Activated T-helper 1 cell treated with Interleukin-2 at 50 U/mL for 16 hours (primary cell): Measurements from ENCODE around the gene EGFL7.

Experiments
- DNase-seq: peaks from one replicate; pipeline ENCODE4 v3.0.0-alpha.2; 2020; ENCODE audit warnings: low read depth

EGFL7 gene

DNA sequence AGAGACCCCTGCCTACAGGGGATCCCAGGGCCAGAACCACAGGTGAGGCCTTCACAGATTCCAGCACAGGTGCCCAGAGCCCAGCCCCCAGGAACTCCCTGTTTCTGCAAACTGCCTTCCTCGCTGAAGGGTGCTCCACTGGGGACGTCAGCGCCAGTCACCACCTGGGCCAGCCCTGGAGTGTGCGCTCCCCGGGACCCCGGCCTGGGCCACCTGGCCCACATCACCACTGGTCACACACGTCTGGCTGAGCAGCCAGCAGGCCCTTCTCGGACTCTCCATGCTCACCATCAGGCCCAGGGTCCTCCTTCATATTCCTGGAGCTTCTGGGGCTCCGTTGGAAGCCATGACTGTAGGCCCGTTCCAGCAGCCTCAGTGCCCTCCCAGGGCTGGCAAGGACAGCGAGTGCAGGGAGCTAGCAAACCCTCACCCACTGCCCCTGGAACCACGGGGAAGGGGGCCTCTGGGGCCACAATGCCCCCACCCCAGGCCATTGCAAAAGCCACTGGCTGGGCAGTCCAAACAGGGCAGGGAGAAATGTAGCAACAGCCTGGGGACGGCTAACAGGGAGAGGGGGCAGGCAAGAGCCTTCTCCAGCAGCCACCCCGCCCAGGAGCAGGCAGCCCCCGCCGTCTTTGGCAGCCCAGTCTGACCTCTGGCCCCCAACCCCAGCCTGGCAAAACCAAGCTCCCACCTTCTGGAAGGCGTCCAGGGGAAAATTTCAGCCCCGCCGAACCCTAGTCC lies 23.2 kb downstream of the EGFL7 start:
- DNase-seq = no peak

DNA sequence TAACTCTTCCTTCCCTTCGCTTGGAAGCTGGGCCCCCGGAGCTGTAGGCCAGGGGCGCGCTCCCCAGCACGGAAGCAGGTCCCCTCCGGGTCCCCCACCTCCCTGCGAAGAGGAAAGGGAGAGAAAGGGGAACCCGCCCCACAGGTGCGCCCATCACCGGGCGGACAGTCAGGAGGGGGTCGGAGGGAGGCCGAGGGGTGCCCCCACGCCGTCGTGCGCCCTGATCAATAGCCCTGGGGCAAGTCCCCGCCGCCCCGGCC lies 23.7 kb downstream of the EGFL7 start:
- no peak for DNase-seq

DNA sequence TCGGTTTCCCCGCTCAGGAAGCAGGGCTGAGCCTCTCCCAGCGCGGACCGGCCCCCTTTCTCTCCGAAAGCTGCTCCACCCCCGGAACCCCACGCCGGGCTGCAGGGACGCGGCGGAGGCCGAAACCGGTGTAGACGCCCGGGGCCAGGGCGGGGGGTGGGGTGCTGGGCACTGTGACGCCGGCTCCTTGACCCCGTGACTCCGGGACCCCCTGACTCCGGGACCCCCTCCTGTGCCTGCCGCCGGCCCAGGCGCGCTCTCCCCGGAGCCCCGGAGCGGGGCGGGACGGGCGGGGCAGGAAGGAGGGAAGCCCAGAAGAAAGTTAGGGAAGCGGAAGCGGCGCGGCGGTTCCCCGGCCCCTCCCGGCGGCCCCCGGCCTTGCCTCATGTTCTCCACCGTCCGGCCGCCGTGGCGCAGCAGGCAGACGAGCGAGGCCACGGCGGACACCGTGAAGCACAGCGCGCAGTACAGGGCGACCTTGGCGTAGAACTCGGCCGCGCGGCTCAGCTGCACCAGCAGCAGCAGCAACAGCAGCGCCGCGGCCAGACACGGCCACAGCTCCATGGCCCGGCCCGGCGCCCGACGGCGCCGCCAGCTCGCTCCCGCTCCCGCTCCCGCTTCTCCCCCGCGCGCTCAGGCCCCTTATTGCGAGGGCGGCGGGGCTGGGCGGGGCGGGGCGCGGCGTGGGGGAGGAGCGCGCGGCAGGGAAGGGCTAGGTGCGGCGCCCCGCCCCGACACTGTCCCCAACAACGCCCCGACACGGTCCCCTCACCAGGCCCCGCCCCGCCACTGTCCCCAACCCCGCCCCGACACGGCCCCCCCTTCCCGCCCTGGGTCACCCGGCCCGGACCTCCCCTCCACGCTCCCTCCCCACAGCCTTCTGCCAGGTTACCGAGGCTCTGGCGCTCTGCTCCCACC lies 24.3 kb downstream of the EGFL7 start, which contains the start of gene AGPAT2:
Gene AGPAT2 (minus strand): TSS at position 664 of the 918 bp plus-strand sequence. CDS start 100 bp downstream, at position 564.
- DNase-seq = peak; percentile 37

DNA sequence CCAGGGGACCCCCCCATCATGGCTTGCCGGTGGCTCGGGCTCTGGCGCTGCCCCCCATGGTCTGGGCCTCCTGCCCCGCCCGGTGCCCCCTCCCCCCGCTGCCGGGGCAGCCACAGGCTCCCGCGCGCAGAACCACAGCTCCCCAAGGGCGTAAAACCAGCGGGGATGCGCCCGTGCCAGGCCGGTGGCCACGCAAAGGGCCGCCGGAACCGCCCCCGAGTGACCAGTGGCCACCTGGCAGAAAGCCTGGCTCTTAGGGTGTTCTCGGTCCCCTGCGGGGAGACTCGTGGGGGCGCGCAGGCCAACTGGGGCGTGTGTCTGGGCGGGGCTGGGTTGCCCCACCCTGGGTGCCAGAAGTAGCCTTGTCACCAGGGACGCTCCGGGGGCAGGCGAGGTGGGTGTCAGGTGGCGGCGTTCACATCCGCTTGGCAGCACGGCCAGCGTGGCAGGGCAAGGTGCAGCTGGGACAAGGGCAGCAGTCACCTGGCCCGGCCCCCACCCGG lies 25.1 kb downstream of the EGFL7 start:
- DNase-seq = no peak

DNA sequence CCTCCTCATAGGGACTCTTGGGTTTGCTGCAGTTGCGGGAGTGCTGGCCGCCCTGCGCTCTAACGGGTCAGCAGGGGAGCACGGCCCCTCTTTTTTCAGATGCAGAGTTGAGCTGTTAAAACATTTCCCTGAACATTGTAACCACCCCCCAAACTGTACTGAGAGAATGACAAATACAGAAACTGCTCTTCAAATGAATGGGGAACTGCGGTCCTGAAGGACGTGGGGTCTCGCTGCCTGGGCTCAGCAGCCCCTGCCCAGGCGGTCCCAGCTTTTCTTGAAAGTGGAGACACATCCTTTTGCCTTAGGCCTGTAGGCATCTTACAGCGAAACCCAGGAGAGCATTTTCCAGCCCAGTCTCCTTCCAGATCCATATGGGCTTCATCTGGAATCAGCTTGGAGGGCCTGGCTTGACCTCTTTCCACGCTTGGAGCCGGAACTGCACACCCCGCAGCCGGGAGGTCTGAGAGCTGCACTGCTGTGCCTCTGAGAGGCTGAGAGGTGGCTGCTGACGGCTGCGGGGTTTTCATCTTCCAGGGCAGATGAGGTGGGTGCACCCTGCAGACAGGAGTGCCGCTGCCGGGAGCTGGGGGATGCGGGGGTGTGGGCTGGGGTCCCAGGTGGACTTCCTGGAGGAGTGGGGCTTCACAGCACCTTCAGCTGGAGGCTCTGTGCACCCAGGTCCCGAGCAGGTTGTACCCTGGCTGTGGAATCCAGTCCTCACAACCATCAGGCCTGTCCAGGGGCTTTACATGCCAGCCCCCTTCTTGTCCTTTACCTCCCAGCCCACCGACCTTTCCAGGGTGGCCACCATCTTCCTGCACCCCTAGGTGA lies 25.8 kb downstream of the EGFL7 start:
- DNase-seq = no peak

DNA sequence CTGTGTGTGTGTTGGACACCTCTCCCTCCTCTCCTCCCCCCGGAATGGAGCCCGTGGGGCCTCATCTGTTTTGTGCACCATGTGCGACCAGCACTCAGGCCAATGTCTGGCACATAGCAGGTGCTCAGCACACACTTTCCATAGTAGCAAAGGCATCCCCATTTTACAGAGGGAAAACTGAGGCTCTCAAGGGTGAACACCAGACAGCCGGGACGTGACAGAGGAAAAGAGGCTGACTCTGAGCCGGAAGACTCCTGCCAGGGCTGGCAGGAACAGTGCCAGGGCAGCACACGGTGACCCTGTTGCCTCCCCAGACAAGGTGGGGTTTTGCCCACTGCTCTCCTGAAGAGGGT lies 26.4 kb downstream of the EGFL7 start:
- DNase-seq = no peak

DNA sequence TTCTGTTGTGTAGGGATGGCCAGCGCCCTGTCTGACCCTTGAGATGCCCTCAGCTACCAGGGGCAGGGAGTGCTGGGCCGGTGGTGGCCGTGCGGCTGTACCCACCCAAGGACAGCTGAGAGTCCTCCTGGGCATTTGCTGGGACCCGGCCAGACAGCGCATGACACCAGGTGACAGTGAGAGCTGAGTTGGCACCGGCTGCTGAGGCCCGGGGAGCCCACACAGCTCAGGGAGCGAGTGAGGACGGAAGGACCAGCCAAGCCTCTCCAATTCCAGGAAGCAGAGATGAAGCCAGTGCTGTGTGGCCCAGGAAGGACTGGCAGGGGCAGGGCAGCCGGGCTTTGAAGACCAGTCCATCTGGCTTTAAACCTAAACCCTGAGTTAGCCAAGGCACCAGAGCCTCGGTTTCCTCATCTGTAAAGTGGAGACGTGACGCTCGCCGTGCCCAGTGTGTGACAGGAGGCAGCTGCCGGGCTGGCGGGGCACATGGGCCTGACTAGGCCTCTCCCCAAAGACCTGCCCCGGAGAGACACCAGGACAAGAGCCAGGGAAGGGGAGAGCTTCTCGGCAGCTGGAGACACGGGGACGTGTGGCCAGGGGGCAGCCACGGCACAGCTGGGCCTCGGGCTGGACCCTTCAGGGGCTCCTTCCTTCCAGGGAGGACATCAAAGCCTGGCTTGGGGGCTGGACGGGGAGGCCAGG lies 27.5 kb downstream of the EGFL7 start:
- no peak for DNase-seq

DNA sequence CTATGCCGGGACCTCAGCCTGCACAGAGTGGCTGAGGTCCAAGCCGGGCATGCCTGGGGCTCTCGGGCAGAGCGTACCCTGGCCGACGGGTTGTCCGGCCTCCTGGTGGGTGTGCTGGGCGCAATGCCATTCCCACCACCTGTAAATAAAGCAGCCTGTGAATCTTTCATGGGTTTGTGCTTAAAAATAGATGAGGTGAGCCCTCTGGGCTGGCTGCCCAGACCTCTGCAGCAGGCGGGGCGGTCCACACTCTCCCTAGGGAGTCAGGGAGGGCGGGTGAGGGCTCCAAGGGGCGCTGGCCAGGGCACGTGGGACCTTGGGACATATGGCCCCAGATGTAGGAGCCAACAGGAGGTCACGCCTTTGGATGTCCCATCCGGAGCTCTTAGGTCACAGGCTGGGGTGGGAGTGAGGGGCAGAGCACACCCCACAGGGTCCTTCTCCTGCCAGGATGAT lies 28.1 kb downstream of the EGFL7 start:
- no peak for DNase-seq

DNA sequence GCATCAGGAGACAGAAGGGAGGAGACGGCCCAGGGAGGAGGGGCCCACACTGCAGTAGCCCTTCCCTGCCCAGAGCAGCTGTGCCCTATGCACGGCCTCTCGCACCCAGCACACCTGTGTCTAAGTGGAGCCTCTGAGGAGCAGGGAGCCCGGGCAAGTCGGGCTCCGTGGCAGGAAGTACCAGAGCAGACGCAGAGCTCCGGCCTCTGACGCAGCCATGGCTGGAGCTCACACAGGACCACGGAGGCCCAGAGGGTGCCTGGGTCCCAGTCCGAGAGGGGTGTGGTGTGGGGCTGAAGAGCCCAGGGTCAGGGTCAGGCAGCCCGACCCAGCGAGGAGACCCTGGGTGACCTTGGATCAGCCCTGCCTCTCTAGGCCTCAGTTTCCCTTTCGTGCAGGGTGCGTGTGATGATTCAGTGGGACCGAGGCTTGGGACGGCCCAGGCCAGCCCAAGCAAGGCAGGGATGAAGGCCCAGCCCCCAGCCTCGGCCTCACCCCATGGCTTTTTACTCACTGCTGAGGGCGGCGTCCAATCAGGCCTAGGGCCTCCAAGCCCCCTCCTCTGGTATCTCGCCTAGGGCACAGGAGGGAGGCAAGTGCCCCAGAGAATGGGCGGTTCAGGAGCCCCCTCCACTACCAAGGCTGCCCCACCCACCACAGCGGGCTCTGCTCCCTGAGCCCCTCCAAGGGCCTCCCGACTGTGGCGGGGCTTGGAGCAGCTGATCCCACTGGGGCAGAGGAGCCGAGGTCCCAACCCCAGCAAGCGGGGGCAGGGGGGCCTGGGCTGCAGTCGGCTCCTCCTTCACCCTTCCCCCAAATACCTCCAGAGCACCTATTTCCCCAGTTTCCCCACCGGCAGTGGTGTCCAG lies 28.8 kb downstream of the EGFL7 start:
- DNase-seq = no peak

DNA sequence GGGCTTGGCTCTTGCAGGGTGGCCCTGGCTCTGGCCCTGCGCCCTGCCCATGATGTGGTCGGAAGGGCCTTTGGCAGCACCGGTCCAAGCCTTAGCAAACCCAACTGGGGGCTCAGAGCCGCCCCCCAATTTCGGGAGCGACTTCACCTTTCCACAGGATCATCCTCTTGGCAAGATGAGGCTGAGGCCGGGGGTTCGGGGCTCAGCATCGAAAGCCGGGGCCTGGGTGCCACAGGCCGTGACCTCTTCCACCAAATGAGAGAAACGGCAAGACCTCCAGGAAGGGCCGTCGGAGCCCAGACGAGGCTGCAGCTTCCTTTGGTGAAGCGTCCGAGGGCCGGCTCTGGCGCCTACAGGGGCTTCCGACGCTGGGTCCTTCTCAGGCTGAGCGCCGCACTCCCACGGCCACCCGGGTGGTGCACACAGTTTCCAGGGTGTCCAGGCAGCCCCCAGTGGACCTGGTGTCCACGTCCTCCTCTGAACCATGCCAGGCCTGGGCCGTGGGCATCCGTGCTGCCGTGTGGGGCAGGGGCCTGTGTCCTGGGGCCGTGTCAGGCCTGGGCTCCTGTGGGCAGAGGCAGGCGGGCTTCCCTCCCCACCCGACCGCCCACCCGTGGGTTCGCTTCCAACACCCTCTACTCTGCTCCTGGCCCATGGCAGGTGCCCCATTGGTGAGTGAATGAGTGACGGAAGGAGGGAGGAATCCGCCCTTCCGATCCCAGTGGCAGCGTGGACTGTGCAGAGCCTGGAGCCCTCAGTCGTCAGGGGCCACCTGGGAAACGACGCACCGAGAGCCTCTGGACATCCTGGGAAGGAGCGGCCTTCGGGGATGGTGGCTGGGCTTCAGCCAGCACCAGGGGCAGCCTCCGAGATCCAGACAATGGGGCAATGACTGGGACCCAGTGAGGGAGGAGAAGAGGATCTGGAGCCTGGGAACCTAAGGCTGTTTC lies 29.7 kb downstream of the EGFL7 start:
- DNase-seq = no peak

DNA sequence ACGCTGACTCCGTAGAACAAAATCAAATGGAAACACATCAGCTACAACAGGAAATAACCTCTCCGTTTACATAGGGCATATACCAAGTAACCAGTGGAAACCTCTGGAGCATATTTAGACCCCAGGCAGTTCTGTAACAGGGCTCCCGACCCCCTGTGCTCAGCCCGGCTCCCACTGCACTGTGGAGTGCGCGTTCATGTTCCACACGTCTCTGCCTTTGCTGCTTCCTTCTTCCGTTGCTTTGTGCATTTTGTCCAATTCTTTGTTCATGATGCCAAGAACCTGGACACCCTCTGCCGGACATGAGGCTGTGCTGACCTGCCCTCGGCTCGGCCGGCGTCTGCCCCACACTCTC lies 30.4 kb downstream of the EGFL7 start:
- DNase-seq = no peak

DNA sequence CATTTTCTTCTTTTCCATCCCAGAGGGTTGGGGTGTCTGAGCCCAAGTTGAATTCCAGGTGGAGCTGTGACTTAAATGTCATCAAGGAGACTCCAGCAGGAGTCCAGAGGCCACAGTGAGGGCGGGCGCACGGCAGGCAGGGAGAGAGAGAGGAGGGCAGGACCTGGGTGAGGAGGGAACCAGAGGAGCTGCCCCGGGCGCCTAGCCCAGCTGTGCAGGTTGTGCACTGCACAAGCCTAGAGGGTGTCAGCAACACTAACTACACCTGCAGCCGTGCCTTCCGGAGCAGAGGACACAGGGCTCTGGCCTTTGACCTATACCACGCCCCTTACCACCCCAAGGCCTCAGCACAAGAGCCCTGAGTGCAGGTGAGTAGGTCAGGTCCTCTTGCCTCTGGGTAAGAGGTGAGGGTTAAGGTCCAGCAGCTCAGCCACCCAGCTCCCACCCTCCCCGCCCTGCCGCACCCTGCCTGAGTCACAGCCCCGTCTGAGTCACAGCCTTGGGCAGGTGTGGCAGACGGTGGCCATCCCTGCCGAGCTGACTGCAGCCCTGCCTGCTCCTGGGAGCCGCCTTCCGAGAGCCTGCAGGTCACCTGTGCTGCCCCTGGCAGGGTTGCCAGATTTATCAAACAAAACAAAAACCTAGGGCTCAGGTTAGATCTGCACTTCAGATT lies 30.9 kb downstream of the EGFL7 start:
- no peak for DNase-seq

DNA sequence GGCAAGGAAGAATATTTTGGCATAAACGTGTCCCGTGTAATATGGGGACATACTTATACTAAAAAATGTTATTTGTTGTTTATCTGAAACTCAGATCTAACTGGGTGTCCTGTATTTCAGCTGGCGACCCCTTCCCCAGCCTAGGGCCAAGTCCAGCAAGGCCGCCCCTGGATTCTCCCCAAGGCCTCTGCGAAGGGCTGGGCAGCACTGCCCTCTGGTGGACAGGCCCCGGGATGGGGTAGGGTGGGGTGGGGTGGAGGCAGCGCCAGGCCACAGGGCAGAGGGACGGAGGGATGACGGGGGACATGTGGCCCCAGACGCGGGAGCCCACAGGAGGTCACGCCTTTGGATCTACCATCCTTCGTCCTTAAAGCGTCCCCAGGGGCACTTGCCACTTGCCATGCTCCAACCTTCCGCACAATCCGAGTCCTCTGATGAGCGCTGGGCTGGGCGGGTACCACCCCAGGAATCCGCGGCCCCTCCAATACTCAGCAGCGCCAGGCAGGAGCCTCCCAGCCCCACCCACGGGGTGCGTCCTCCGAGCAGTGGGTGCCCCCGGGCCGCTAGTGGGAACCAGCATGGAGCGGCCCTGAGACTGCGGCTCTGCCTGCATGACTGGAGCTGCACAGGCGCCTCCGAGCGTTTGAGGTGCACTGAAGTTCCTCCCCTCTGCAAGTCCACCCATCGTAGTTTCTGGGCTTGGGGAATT lies 31.6 kb downstream of the EGFL7 start:
- DNase-seq = no peak

DNA sequence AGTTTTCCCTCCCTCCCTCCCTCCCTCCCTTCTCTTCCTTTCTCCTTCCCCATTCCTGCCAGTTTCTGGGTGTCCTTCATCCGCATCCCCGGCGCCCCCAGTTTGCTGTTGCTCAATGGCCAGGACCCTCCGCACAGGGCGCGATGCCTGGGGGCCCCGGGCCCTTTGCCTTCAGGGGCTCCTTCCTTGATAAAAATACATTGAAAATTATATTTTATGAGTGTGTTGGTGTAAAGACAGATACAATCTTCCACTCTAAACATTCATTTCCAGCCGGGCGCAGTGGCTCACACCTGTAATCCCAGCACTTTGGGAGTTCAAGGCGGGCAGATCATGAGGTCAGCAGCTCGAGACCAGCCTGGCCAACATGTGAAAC lies 32.1 kb downstream of the EGFL7 start:
- DNase-seq = no peak

DNA sequence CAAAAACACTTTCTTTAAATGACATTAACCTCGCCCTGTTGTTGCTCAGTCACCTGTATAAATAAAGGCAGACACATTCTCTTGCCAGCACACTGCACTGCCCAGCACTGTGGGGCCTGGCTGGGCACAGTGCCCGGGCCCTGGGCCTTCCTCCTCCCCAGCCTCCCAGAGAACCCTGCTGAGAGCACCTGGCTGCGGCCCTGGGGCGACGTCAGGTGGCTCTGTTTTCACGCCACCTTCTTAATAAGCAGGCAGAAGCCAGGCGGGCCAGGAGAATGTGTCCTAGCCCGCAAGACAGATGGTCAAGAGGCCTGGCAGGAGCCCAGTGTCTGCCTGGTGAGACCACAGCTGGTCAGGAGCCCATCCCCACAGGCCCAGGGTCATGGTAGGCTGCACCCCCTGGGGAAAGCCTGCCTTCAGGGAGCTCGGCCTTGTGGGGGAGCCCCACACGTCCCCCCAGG lies 32.7 kb downstream of the EGFL7 start:
- no peak for DNase-seq

DNA sequence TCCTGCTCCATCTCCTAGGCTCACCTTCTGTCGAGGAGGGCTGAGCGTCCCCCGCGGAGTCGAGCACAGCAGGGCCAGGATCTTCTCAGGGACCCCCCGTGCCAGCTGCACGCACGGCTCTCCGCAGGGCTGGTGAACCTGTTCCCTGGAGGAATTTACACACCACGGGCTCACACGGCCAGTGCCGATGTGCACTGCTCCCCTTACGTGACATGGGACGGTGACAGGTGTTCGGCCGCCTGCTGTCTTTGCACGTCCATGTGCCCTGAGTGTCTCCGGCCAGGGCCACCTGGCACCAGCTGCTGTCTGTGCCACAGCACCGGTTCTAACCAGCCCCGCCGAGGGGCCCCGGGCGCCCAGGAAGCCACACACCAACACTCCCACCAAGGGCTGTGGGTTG lies 33.2 kb downstream of the EGFL7 start:
- DNase-seq = no peak

DNA sequence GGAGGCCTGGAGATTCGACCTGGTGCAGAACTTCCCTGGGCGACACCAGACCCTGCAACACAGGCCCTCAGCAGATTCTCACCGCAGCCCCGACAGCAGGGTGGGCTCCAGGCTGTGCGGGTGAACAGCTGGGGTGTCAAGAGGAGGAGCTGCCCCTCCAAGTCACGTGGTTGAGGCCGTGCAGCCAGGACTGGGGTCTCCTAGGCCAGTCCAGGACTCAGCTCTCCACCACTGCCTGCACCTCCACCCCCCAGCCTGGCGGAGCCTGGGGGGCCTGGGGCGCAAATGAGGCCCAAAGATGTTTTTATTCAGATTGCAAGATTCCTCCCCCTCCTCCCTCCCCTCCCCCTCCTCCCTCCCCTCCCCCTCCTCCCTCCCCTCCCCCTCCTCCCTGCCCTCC lies 33.8 kb downstream of the EGFL7 start:
- no peak for DNase-seq

DNA sequence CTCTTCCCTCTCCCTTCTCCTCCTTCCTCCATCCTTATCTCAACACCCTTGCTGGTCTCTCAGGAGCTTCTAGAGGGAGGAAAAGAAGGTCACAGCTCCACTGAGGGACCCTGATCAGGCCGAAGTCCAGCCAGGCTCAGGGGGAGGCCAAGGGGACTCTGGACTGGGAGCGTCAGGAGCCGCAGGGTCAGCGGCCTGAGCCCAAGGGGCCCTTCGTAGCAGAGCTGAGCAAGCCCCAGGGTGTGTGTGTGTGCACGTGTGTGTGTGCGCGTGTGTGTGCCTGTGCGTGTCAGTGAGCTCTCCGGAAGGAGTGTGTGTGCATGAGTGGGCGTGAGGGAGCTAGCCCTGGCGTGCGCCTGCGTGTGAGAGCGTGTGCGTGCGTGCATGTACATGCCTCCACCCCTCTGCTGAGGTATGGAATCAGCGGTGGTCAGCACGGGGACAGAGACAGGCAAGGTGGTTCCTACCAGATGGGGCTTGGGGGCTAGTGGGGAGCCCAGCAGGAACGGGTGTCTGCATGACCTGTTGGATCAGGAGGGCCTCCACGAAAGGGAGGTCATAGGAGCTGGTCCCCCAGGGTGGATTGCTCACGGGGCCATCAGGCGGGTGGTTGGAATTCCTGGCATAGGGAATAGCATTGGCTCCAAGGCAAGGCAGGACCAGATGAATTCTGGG lies 34.6 kb downstream of the EGFL7 start:
- DNase-seq = no peak
